HepG2 (cell line): ENCODE data around the gene ACER2. TPM values are rescaled to one million over a fixed set of nuclear protein-coding genes. Genes with fewer than 3 reads are reported as not detected.
A peak's percentile ranks its signal among the peaks of the same experiment; 100 is the strongest.
"Not testable (repeated sequence)": the region's sequence is repeated elsewhere in the genome, so short reads cannot be mapped to it uniquely, and the experiment has no call there.

Experiments used
- ATAC-seq: fragments of 200-7000 bp; cut with Tn5 transposase; 3 replicates; pipeline ENCODE4 v1.9.1; 2020; ENCODE audit warnings: mild to moderate bottlenecking, moderate library complexity
- BruUV-seq: library from RNA; stranded (reverse); fragments of 400-500 nt; replicated peaks from 2 replicates; lab custom pipeline; 2021; lab: Mats Ljungman, UMichigan
- CTCF ChIA-PET: fragments of 300-600 bp; formaldehyde crosslinking; extraction: SDS; loops from one replicate; lab custom pipeline; 2021; ENCODE audit warnings: low total read pairs, inconsistent platforms, low intra/inter-chr PET ratio; lab: Yijun Ruan, JAX
- POLR2A ChIA-PET: fragments of 350-600 bp; sonication (Branson Sonifier 250); formaldehyde crosslinking; loops from one replicate; lab custom pipeline; 2020; ENCODE audit warnings: antibody characterized with exemption, inconsistent platforms; lab: Yijun Ruan, JAX
- DNase-seq: peaks from one replicate; pipeline ENCODE4 v3.0.0-alpha.2; 2015; ENCODE audit warnings: low spot score
- FAIRE-seq: peaks from 3 replicates; lab custom pipeline; 2011; peaks lifted over from hg19 to GRCh38; lab: Jason Lieb, UNC
- H2AFZ ChIP-seq: one replicate; pipeline ENCODE4 v1.6.1; 2011; ENCODE audit warnings: low read length, inconsistent platforms
- H3K27ac ChIP-seq: fragments of 300-600 bp; 3 replicates; pipeline ENCODE4 v1.8.0; 2011; ENCODE audit warnings: mixed run types, mild to moderate bottlenecking, mixed read lengths, low read length, inconsistent platforms; ENCODE audit not compliant: insufficient read depth; ENCODE audit errors: extremely low read length
- H3K27me3 ChIP-seq, 2 experiments: fragments of 200-600 bp in 1 of 2; 2 replicates in 1 of 2; 3 replicates in 1 of 2; pipeline versions ENCODE4 v1.6.0 to v1.8.0; 2011; ENCODE audit warnings: low read length in 2 of 2, mild to moderate bottlenecking in 2 of 2, moderate library complexity in 2 of 2, inconsistent platforms in 1 of 2; ENCODE audit not compliant: insufficient read depth in 2 of 2, control insufficient read depth in 1 of 2
- H3K36me3 ChIP-seq, 2 experiments: fragments of 200-600 bp in 1 of 2; replicated peaks in 1 of 2; 2 replicates in 1 of 2; 3 replicates in 1 of 2; pipeline versions ENCODE4 v1.5.1 to v1.8.0; 2011; ENCODE audit warnings: low read length in 2 of 2, inconsistent platforms in 1 of 2; ENCODE audit not compliant: insufficient read depth in 2 of 2, control insufficient read depth in 1 of 2
- H3K4me1 ChIP-seq: 2 replicates; pipeline ENCODE4 v1.5.1; 2012; ENCODE audit warnings: low read length, inconsistent platforms; ENCODE audit not compliant: insufficient read depth
- H3K4me2 ChIP-seq: 2 replicates; pipeline ENCODE4 v1.6.0; 2011; ENCODE audit warnings: low read depth, low read length, inconsistent platforms
- H3K4me3 ChIP-seq, 3 experiments: fragments of 200-600 bp in 1 of 3; sonication (generic), shearing (Covaris generic) in 1 of 3; replicated peaks in 1 of 3; 2 replicates each; pipeline ENCODE4 v1.5.1; 2011 to 2016; ENCODE audit warnings: low read length in 3 of 3, inconsistent platforms in 2 of 3, low read depth in 2 of 3, mild to moderate bottlenecking in 2 of 3, control low read depth in 1 of 3, mixed read lengths in 1 of 3; ENCODE audit not compliant: insufficient read depth in 1 of 3
- H3K79me2 ChIP-seq: one replicate; pipeline ENCODE4 v1.6.1; 2011; ENCODE audit warnings: low read length, inconsistent platforms; ENCODE audit not compliant: insufficient read depth
- H3K9ac ChIP-seq: 2 replicates; pipeline ENCODE4 v1.6.0; 2011; ENCODE audit warnings: mild to moderate bottlenecking, low read depth, low read length, inconsistent platforms; ENCODE audit not compliant: insufficient read depth
- H3K9me3 ChIP-seq: 2 replicates; pipeline ENCODE4 v1.5.1; 2012; ENCODE audit warnings: mild to moderate bottlenecking, low read length
- H4K20me1 ChIP-seq: 2 replicates; pipeline ENCODE4 v1.6.0; 2011; ENCODE audit warnings: inconsistent platforms, mild to moderate bottlenecking, low read length, moderate library complexity; ENCODE audit not compliant: insufficient read depth
- ELF3 ChIP-seq: IDR thresholded peaks from 2 replicates; pipeline ENCODE4 v1.6.1; 2016; ENCODE audit warnings: missing genetic modification reagents, missing compliant biosample characterization
- FOXO1 ChIP-seq: sonication (generic); formaldehyde crosslinking; IDR thresholded peaks from 2 replicates; pipeline ENCODE4 v1.4.0; 2020; ENCODE audit warnings: missing genetic modification reagents
- HNRNPUL1 ChIP-seq: fragments of 200-400 bp; formaldehyde crosslinking; IDR thresholded peaks from 2 replicates; pipeline ENCODE4 v1.6.1; 2017; ENCODE audit warnings: low read depth, mild to moderate bottlenecking, low read length, moderate library complexity
- MED1 ChIP-seq: sonication (generic); formaldehyde crosslinking; IDR thresholded peaks from 2 replicates; pipeline ENCODE4 v1.4.0; 2020; ENCODE audit warnings: missing genetic modification reagents
- USF2 ChIP-seq, 2 experiments: sonication (generic) in 1 of 2; formaldehyde crosslinking in 1 of 2; IDR thresholded peaks; 2 replicates each; pipeline versions ENCODE4 v1.5.1 to v1.6.1; 2011 to 2020; ENCODE audit warnings: borderline replicate concordance in 1 of 2, low read depth in 1 of 2, low read length in 1 of 2, mild to moderate bottlenecking in 1 of 2, missing genetic modification reagents in 1 of 2, moderate library complexity in 1 of 2
- ZNF274 ChIP-seq: sonication (generic); formaldehyde crosslinking; IDR thresholded peaks from 2 replicates; pipeline ENCODE4 v1.5.1; 2020; ENCODE audit warnings: mild to moderate bottlenecking, missing genetic modification reagents
- ZNF546 ChIP-seq: sonication (generic); formaldehyde crosslinking; conservative IDR thresholded peaks from 2 replicates; pipeline ENCODE4 v1.8.1; 2023; ENCODE audit warnings: mild to moderate bottlenecking, missing genetic modification reagents
- ZNF570 ChIP-seq: sonication (generic); formaldehyde crosslinking; IDR thresholded peaks from 2 replicates; pipeline ENCODE4 v1.4.0; 2020; ENCODE audit warnings: mild to moderate bottlenecking, missing genetic modification reagents, borderline replicate concordance
- ZNF766 ChIP-seq: sonication (generic); formaldehyde crosslinking; IDR thresholded peaks from 2 replicates; pipeline ENCODE4 v1.5.0; 2020; ENCODE audit warnings: missing genetic modification reagents, borderline replicate concordance
- WGBS: methylation state at CpG from one replicate; pipeline ENCODE4 v1.1.6; 2017; ENCODE audit warnings: low lambda C conversion rate; 5-methylcytosine and 5-hydroxymethylcytosine counted together
- in situ Hi-C: cut with HindIII; loops from 2 replicates; pipeline ENCODE4 v1.10.0; 2017; ENCODE audit warnings: low pct_unique_long_range_greater_than_20kb; ENCODE audit not compliant: extremely low pct_ligation_motif_present
- intact Hi-C: fragments of 100-400 bp; cut with micrococcal nuclease; formaldehyde crosslinking; loops from one replicate; pipeline ENCODE4 v1.10.0; 2022; ENCODE audit not compliant: unreplicated experiment
- polyA plus RNA-seq, 8 experiments: library from polyadenylated mRNA; depleted of rRNA in 3 of 8; stranded (reverse) in 7 of 8; unstranded in 1 of 8; fragments of >200 nt; fragmentation: Illumina TruSeq in 4 of 8; extraction: Trizol in 4 of 8; gene quantifications; 2 replicates each; pipeline versions ENCODE4 v1.2.1 to v1.2.3, GENCODE V29; 2011 to 2016; ENCODE audit warnings: low read depth in 4 of 8, missing spikeins in 1 of 8, mixed read lengths in 1 of 8; ENCODE audit not compliant: insufficient read depth in 1 of 8
- total RNA-seq, 5 experiments: library from RNA; depleted of rRNA; stranded (reverse); fragments of >200 nt; fragmentation: Illumina TruSeq; extraction: Trizol; gene quantifications; 2 replicates each; pipeline ENCODE4 v1.2.3, GENCODE V29; 2016; ENCODE audit warnings: low read depth in 1 of 5
- TF ChIP-seq, protein P1 (sequence below): sonication (generic); formaldehyde crosslinking; IDR thresholded peaks from 2 replicates; pipeline ENCODE4 v1.4.0; 2020; ENCODE audit warnings: mild to moderate bottlenecking, missing genetic modification reagents, borderline replicate concordance

Gene ACER2
- total and polyA plus RNA-seq, 2 of the 13 experiments (the other 11 are each of a cell fraction or from before 2014, with no cell fraction given), result 1.9 to 3.4 TPM

DNA sequence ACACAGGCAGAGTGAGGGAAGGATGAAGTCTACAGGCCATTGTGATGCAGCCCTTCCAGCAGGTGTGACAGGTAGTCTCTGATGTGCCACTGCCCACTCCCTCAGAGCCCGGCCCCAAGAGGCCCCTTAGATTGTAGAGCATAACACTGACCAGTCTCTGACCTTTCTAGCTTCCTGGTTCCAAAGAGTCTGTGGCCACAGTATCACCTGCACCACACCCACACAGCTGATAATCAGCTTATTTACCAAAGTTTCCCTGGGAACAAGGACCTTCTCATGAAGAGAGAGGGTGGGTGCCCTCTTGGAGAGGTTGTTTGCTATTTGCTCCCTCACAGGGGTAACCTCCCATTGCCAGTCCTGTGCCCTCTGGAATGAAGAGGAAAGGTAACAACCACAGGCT, 11.0 kb upstream of the ACER2 start (continued):
- TF ChIP-seq ZNF766 (no peak), FOXO1 (CRISPR knock-in tag) (no peak), ZNF274 (CRISPR knock-in tag) (no peak), USF2 (IDR thresholded peaks at IDR 0.05; ENCODE audit: low read depth, low read length) (no peak), USF2 (CRISPR knock-in tag; IDR thresholded peaks at IDR 0.05; ENCODE audit: borderline replicate concordance) (no peak), ZNF570 (CRISPR knock-in tag) (no peak), ELF3 (CRISPR knock-in tag) (0 out of 2 replicates have a peak, but pooled peaks have one; percentile 13), MED1 (no peak), ZNF546 (CRISPR knock-in tag) (no peak), HNRNPUL1 (no peak)
- TF ChIP-seq, protein P1, sequence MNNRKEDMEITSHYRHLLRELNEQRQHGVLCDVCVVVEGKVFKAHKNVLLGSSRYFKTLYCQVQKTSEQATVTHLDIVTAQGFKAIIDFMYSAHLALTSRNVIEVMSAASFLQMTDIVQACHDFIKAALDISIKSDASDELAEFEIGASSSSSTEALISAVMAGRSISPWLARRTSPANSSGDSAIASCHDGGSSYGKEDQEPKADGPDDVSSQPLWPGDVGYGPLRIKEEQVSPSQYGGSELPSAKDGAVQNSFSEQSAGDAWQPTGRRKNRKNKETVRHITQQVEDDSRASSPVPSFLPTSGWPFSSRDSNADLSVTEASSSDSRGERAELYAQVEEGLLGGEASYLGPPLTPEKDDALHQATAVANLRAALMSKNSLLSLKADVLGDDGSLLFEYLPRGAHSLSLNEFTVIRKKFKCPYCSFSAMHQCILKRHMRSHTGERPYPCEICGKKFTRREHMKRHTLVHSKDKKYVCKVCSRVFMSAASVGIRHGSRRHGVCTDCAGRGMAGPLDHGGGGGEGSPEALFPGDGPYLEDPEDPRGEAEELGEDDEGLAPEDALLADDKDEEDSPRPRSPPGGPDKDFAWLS (CRISPR knock-in tag), result no peak

DNA sequence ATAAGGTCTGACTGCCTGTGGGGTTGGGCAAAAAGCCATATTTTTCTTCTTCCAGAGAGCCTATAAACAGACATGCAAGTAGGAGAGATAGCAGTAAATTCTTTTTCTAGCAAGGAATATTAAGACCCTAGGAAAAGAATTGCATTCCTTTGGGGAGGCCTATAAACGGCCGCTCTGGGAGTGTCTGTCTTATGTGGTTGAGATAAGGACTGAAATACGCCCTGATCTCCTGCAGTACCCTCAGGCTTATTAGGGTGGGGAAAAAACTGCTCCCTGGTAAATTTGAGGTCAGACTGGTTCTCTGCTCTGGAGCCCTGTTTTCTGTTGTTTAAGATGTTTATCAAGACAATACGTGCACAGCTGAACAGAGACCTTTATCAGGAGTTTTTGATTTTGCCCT, 5.6 kb upstream of the ACER2 start:
- intact Hi-C loops, H3K27me3 ChIP-seq, CTCF ChIA-PET, BruUV-seq, H3K36me3 ChIP-seq, H2AFZ ChIP-seq, H3K79me2 ChIP-seq, H3K9me3 ChIP-seq, in situ Hi-C loops, FAIRE-seq, H3K27ac ChIP-seq, H3K9ac ChIP-seq, H3K4me3 ChIP-seq, DNase-seq, ATAC-seq, POLR2A ChIA-PET, H3K4me2 ChIP-seq, H4K20me1 ChIP-seq: not testable (repeated sequence)
- 35% methylated on average over 4 of the region's 4 CpGs for WGBS
- H3K4me1 ChIP-seq, result peaks cover 22% of the 10 kb centered on the region
